Superior temporal gyrus (tissue), 1 donor: ENCODE data around the gene PLA2G4A.

Source experiments
- DNase-seq: peaks from one replicate; pipeline ENCODE4 v3.0.0-alpha.2; 2016; ENCODE audit errors: extremely low spot score

PLA2G4A gene

GRCh38 chr1:186828611-186829454, at the start of gene PLA2G4A:
PLA2G4A (plus strand) TSS chr1:186828949; CDS start chr1:186854355, 25,406 bp downstream.
- peak; percentile 51 for DNase-seq

GRCh38 chr1:186780076-186780475, 48.7 kb upstream of the PLA2G4A start:
- DNase-seq: no peak

DNA sequence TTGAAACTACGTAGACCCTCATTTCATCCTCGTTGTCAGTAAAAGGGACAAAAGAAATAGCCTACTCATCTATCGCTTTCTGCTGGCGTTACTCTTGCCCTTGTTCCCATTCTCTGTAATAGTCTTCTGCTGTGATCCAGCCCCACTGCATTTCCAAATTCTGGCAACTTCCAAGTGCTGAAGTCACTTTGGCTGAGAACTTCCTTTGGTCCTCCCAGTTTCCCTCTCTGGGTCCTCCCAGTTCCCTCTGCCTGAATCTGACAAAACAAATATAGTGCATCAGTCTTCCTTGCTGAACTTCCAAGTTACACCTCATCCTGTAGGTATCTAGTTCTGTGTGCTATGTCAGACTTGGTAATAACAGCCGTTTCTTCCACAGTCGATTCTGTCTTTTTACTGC, 47.0 kb upstream of the PLA2G4A start:
- DNase-seq: no peak

DNA sequence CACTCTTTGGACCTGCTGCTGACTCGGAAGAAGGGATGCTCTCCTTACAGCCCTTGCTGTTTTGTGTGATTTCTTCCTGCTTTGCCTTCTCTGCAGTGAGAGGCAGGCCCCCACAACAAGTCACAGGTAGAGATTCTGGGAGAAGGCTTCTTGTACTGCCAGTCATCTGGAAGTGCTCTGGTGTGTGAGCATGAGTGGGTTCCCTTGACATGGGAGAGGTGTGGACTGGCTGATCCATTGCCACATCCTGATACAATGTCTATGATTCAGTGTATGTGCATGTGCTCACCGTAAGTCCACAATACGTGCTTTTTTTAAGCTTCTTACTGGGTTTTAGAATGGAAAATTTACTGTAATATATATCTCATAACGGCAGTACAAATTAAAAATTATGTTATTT, 46.0 kb upstream of the PLA2G4A start:
- no peak for DNase-seq

- DNase-seq: no peak
These were observed 45.6 kb upstream of the PLA2G4A start for GRCh38 chr1:186783193-186783592.

- no peak for DNase-seq
These were observed 43.2 kb upstream of the PLA2G4A start for GRCh38 chr1:186785503-186785902.

DNA sequence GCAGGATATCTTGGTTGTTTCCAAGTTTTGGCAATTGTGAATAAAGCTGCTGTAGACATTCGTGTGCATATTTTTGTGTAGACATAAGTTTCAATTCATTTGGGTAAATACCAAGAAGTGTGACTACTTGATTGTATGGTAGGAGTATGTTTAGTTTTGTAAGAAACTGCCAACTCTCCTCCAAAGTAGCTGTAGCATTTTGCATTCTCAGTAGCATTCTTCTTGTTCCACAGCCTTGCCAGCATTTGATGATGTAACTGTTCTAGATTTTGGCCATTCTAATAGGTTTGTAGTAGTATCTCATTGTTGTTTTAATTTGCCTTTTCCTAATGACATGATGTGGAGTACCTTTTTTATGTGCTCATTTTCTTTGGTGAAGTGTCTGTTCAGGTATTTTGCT, 38.6 kb upstream of the PLA2G4A start:
- no peak for DNase-seq

- no peak for DNase-seq
These were observed 35.7 kb upstream of the PLA2G4A start for GRCh38 chr1:186792870-186793581.

DNA sequence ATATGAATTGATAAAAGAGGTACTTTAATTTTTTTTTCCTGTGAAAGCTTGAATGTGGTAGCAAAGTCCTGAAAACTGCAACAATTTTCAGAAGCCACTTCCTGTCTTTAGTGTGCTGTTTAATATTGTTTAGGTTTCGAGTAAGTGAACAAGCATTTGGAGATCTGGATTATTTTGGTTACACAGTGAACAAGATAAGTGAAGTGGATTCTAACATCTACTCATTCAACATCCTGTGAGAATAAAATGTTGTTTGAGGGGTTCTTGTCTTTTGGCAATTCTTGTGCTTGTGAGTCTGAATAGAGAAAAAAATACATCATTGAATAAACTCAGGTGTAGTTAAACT, 35.2 kb upstream of the PLA2G4A start:
- no peak for DNase-seq

DNA sequence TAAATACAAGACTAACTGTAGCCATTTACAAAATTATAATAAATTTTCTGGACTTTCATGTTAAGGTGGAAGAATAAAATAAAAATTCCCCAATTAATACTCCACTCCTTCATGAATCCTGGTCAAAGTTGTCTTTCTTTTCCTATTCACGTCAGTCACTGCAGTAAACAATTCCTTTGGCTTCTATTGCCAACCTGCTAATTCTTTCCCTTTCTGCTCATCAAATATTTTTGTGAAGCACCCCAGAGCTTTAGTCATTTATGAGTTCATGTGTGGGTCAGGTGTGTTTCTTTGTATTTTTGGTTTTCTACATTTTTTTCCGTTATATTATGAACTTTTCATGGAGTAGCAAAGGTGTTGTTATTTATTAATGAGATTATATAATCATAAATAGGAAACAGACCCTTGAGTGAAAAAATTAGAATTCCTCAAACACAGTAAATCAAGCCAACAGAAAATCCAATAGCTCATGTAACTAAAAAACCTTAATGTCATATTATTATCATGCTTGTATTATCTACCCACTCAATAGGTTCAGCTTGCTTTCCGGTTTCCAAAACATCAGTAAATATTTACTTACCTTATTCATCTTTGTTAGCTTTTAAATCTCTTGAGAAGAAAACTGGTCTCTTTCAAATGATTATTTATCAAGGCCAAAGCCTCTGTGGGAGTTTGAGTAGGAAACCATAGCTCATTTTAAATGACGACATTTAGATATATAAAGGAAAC, 29.6 kb upstream of the PLA2G4A start:
- DNase-seq: no peak

DNA sequence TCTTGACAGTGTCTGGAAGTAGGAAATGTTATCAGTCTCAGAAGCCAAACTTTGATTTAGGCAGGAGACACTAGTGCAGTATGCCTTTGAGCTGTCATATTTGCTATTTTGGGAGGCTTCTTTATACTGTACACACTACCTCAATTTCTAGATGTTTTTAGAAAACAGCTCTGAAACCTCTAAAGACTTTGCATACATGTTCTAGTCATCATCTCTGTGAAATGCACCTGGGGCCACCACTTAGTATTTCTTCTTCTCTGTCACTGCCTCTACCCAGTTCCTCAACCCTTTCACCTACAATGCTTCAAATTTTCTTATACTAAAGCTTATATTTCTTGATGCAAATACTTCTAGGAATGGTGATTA, 29.1 kb upstream of the PLA2G4A start:
- no peak for DNase-seq

- no peak for DNase-seq
These were observed 26.4 kb upstream of the PLA2G4A start for GRCh38 chr1:186802388-186802787.

- DNase-seq: no peak
These were observed 24.1 kb upstream of the PLA2G4A start for GRCh38 chr1:186804679-186805078.

GRCh38 chr1:186806477-186806876, 22.3 kb upstream of the PLA2G4A start:
- no peak for DNase-seq

- DNase-seq: no peak
These were observed 21.6 kb upstream of the PLA2G4A start for GRCh38 chr1:186807163-186807562.

GRCh38 chr1:186811892-186812291, 16.9 kb upstream of the PLA2G4A start:
- no peak for DNase-seq

DNA sequence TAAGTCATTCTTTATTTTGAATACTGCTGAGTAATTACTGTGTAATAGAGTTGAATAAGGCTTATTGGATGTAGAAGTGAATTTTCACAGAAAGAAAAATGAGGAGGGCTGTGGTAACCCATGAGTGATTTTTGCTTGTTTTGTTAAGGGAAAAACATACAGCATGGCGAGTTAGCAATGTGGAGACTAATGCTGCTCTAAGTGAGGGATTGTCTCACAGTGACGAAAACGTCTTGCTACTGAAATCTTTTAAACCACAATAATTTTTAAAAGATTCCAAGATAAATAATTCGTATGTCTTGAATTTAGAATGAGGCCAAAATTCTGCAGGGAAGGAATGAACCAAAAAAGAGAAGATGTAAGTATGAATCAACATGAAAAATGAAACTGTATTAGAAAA, 16.2 kb upstream of the PLA2G4A start:
- no peak for DNase-seq

GRCh38 chr1:186813420-186813819, 15.3 kb upstream of the PLA2G4A start:
- DNase-seq: no peak

- DNase-seq: no peak
These were observed 9.6 kb upstream of the PLA2G4A start for GRCh38 chr1:186819126-186819525.

- no peak for DNase-seq
These were observed 9.2 kb upstream of the PLA2G4A start for GRCh38 chr1:186819563-186819962.

DNA sequence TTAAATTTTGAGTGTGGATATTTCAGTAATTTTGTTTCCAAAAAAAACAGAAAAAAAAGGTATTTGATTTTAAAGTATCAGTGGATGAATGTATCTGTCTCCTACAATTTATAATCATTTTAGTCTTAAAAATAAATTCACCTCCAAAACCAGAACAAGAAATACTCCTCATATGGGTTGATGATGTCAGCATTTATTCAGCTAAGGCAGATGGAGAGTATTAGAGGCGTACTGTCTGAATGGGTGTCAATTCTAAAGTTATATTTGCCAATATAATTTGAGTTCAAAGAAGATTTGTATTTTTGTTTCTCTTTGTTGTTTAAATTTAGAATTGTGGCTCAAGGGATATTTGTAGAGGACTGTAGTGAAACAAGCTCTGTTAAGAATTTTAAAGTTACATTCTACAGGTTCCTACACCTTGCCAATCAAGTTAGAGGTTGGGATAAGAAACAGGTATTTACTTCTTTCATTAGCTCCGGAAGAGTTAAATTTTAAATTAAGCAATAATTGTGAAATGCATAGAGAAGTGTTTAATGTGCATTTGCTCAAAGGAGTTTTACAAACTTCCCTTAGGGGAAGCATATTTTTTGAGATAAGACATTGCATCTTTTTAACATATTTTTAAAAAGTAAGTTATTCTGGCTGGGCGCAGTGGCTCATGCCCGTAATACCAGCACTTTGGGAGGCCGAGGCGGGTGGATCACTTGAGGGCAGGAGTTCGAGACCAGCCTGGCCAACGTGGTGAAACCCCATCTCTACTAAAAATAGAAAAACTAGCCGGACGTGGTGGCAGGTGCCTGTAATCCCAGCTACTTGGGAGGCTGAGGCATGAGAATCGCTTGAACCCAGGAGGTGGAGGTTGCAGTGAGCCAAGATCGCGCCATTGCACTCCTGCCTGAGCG, 1.2 kb downstream of the PLA2G4A start:
- DNase-seq: no peak

- DNase-seq: no peak
These were observed 2.4 kb downstream of the PLA2G4A start for GRCh38 chr1:186831168-186831567.
